HL-60 (cell line): ENCODE measurements around the gene OGN.

ENCODE experiments used
- DNase-seq, 2 experiments: peaks; one replicate each; pipeline ENCODE4 v3.0.0-alpha.2; 2010 to 2020; ENCODE audit warnings: low read depth in 1 of 2, low spot score in 1 of 2
- H3K27ac ChIP-seq: fragments of 250-450 bp; sonication (Bioruptor Pico); replicated peaks from 2 replicates; pipeline ENCODE4 v1.5.1; 2020; ENCODE audit warnings: mild to moderate bottlenecking, moderate library complexity
- H3K27me3 ChIP-seq: fragments of 250-450 bp; sonication (Bioruptor Pico); 2 replicates; pipeline ENCODE4 v1.5.1; 2021; ENCODE audit warnings: mild to moderate bottlenecking, moderate library complexity; ENCODE audit not compliant: insufficient read depth, poor library complexity, severe bottlenecking
- H3K4me3 ChIP-seq: replicated peaks from 2 replicates; pipeline ENCODE4 v1.5.1; 2011; ENCODE audit warnings: mild to moderate bottlenecking, control low read depth, low read length; ENCODE audit not compliant: insufficient read depth
- CTCF ChIP-seq: IDR thresholded peaks from one replicate; pipeline ENCODE4 v1.5.1; 2011; ENCODE audit warnings: low read length, control low read depth, inconsistent platforms; ENCODE audit not compliant: insufficient read depth
- GABPA ChIP-seq: IDR thresholded peaks from 2 replicates; pipeline ENCODE4 v1.6.1; 2012; ENCODE audit warnings: low read depth
- POLR2AphosphoS5 ChIP-seq: IDR thresholded peaks from 2 replicates; pipeline ENCODE4 v1.6.1; 2012; ENCODE audit warnings: low read depth
- REST ChIP-seq: IDR thresholded peaks from 2 replicates; pipeline ENCODE4 v1.6.1; 2012; ENCODE audit warnings: low read depth; ENCODE audit not compliant: insufficient replicate concordance
- SPI1 ChIP-seq: IDR thresholded peaks from 2 replicates; pipeline ENCODE4 v1.6.1; 2012; ENCODE audit warnings: low read depth, mild to moderate bottlenecking, borderline replicate concordance

Gene OGN

GRCh38 chr9:92385953-92386352 lies 18.4 kb downstream of the OGN start:
- H3K27ac ChIP-seq: no peak overlapping the region
- no peak for DNase-seq
- no peak overlapping the region for H3K4me3 ChIP-seq
- H3K27me3 ChIP-seq: no peaks in the 10 kb centered on the region
- no peak for TF ChIP-seq SPI1
- no peak for TF ChIP-seq CTCF
- no peak for TF ChIP-seq POLR2AphosphoS5
- no peak for TF ChIP-seq REST
- TF ChIP-seq GABPA: no peak

- no peaks in the 10 kb centered on the region for H3K27me3 ChIP-seq
- no peak overlapping the region for H3K4me3 ChIP-seq
- no peak for DNase-seq
- no peak overlapping the region for H3K27ac ChIP-seq
- no peak for TF ChIP-seq CTCF
- TF ChIP-seq REST: no peak
- no peak for TF ChIP-seq SPI1
- no peak for TF ChIP-seq POLR2AphosphoS5
- no peak for TF ChIP-seq GABPA
Observed at GRCh38 chr9:92385477-92385876, 18.9 kb downstream of the OGN start.

GRCh38 chr9:92385001-92385400 lies 19.4 kb downstream of the OGN start:
- TF ChIP-seq SPI1 (no peak), REST (no peak), POLR2AphosphoS5 (no peak), GABPA (no peak)
- no peak overlapping the region for H3K27ac ChIP-seq
- H3K4me3 ChIP-seq: no peak overlapping the region
- H3K27me3 ChIP-seq: no peaks in the 10 kb centered on the region
- no peak for DNase-seq

- Histone ChIP-seq H3K27me3 (no peaks in the 10 kb centered on the region), H3K27ac (no peak overlapping the region), H3K4me3 (no peak overlapping the region)
- no peak for DNase-seq
- TF ChIP-seq POLR2AphosphoS5: no peak
- TF ChIP-seq SPI1: no peak
- no peak for TF ChIP-seq CTCF
- TF ChIP-seq GABPA: no peak
- no peak for TF ChIP-seq REST
Observed at GRCh38 chr9:92384375-92384774, 20.0 kb downstream of the OGN start.
